ENCODE results near the gene CTRB2. TPM values are rescaled to one million over a fixed set of nuclear protein-coding genes. Genes with fewer than 3 reads are reported as not detected.
"Not testable (repeated sequence)": the region's sequence is repeated elsewhere in the genome, so short reads cannot be mapped to it uniquely, and the experiment has no call there.

CTRB2 gene
- total RNA-seq, result not detected

DNA sequence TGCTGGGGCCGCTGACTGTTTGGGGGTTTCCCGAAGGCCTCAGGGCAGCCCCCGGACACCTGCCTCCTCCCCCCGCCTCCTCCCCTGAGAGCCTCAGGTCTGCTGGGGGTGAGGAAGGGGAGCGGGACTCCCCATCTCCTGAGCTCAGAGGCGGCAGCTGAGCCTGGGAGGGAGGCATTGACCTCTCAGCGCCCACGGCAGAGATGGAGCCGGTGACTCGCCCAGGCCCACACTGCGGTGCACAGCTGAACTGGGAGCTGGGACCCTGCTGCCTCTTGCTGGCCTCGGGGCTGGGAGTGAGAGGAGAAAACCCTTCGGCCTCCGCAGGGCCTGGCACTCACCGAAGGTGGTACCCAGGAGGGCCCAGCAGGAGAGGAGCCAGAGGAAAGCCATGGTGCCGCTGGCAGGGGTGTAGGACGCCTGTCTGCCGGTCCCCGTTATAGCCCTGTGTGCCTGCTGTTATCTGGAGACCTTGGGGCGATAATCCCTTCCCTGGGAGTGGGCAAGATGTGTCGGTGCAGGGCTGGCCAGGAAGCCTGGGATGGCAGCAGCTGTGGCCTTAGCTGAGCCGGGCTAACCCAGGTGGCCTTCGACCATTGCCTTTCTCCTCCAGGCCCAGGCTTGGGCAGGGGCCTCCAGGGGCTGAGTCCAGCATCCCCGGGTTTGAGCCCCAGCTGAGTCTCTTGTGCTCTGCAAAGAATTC is at the start of gene CTRB2:
CTRB2 (minus strand) TSS at position 413 of the 703 bp plus-strand sequence; CDS start at position 393, 20 bp downstream.
- no peak for DNase-seq

DNA sequence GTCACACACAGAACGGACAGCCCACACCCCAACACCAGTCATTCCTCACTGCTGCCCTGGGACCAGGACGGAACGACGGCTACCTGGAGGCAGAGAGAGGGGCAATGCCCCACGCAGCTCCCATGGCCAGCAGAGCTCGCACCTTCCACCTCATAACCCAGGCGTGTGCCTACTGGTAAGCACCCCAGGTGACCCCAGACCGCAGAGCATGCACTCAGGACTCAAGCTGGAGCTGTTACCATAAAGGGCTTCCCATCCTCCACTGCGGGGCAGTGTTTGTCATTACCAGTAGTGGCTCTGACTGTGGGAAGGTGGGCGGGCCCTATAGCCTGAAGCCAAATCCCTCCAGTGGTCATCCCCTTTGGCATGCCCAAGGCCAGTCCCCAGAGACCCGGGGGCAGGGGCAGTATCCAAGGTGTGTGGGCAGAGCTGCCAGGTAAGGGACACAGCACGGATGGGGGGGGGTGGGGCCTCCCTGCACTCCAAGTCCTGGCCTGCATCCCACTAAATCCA is 49.2 kb upstream of the CTRB2 start:
- no peak for DNase-seq

DNA sequence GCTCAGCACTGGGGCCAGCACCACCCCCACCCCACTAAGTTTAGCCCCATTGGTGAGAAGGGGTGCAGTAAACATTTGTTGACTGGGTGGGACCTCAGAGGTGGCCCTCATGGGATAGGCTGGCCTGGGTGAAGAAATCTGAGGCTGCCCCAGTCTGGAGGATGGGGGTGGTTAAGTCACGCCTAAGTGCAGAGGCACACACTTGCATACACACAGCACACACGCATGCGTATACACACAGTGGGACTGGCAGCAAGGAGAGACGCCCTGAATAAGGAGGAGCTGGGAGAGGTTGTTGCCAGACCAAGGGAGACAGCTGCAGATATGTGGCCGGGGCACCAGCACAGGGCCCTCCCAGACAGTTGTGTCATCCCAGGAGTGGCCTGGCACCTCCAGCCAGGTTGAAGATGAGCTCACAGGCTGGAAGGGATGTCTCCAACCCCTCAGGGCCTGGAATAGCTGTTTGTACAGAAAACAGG is 47.4 kb upstream of the CTRB2 start:
- no peak for DNase-seq

DNA sequence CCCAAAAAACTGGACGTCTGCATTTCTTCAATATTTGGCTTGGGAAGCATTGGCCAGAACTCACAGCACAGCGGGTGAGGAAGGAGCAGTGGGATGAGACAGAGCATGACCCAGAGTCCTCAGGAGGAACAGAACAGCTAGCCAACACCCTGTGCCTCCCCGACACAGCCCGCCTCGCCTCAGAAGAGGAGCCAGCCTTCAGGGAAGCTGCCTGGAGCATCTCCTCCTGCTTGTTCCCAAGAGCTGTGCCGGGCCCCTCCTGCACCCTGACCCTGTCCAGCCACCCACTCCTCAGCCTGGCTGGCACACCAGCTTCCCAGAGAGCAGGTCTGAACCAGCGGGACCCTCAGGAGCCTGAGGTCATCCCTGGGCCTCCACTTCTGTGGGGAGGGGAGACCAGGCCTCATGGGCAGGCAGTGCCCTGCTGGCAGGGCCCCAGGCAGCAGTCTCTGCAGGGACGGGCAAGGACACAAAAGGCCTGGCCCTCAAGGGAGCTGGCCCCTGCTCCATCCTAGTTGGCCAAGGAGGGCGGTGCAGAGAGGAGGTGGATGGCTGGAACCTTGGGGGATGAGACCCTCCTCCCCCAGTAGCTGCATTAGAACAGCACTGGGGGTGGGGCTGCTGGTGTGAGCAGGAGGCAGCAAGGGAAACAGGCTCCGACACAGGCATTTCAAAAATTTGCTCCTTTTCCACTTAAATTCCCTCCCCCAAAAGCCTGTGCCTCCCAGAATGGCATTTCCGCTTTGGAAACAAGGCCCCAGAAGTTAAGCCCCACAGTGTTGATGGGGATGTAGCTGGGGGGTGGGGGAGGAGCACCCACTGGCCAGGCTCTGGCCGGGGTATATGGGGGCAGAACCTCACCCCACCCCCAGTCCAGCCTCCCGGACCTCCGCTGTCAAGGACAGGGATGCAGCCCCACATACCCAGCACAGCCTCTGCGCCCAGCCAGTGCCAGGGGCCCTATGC is 46.3 kb upstream of the CTRB2 start:
- no peak for DNase-seq

DNA sequence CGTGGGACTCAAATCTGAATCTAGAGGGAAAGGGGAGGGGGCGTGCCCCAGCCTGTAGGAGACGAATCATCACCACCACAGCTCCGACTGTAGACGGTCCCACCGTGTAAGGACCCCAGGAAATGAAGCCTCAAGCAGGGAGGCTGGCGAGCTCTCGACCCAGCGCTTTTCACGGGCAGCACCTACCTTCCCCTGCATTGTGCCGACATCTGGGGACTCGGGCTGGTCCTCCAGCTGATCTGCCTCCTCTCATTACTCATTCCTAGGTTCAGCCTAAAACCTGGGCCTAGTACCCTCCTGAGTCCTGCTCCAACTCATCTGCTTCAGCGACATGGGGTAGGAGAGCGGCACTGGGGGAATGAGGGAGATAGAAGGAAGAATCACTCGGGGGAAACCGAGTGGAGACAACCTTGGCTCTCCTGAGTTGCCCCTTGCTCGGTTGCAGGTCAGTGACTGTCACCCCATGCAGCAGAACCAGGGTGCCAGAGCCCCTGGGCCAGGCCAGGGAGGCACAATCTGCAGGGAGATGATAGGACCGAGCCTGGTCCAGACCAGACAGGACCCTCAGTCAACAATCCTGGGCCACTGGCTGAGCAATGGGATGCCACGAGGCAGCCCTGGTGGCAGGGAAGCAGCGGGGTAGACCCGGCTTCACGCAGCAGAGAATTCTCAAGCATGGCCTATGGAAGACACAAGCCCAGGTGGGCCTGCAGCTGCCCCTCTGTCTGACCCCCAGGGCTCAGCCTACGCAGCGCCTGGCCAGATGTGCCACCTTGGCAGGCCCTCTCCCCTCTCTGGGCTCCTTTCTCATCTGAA is 45.3 kb upstream of the CTRB2 start:
- DNase-seq, result no peak

DNA sequence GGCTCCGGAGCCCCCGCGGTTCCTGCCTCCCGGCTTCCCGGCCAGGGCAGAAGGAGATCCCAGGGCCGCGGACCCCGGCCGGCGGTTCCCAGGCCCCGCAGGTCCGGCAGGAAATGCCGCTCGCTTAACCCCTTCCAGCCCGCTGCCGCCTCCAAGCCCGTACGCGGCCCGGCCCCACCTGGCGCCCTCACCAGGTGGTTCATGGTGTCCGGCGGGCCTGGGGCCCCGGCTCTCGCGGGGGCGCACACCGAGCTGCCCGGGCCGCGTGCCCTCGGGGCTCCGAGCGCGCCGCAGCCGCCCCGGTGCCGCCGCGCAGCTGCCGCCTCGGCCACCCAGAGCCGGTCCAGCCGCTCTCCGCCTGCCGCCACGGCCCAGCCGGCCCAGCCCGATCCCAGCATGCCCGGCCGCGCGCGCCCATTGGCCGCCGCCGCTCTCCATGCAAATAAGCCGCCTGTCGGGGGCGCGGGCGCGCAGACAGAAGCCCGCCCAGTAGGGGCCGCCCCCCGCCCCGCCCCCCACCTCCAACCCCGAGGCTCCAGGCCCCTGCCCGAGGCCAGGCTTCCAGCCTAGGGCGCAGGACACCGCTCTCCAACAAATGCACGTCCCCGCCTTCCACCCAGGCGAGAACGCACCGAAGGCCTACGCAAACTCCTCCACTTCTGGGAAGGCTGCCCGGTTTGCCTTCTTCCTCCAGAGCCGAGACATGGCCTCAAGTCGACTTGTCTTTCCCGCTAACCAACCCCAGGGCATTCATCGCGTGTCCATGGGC is 44.5 kb upstream of the CTRB2 start, which contains the start of gene BCAR1:
BCAR1 (minus strand) TSS at position 345 of the 769 bp plus-strand sequence; CDS start at position 203, 142 bp downstream.
- DNase-seq, result no peak

DNA sequence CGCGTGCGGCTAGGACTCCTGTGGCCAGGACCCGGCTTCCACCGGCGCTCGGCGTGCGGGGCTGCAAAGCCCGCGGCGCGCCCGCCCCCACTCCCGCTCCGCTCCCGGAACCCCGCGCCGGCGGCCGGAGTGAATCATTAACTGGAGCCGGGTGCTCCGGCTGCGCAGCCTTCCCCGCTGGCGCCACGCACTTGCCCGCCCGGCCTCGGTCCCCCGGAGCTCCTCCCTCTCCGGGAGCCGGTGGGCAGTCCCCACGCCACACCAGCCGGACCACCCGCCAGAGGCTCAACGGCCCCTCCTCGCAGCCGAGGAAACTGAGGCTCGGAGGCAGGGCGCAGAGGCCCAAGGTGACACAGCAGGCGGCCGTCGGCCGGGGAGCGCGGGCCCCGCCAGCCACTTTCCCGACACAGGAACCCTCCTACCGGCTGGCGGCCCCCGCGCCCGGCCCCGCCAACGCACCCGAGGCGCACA is 43.9 kb upstream of the CTRB2 start:
- DNase-seq, result no peak

DNA sequence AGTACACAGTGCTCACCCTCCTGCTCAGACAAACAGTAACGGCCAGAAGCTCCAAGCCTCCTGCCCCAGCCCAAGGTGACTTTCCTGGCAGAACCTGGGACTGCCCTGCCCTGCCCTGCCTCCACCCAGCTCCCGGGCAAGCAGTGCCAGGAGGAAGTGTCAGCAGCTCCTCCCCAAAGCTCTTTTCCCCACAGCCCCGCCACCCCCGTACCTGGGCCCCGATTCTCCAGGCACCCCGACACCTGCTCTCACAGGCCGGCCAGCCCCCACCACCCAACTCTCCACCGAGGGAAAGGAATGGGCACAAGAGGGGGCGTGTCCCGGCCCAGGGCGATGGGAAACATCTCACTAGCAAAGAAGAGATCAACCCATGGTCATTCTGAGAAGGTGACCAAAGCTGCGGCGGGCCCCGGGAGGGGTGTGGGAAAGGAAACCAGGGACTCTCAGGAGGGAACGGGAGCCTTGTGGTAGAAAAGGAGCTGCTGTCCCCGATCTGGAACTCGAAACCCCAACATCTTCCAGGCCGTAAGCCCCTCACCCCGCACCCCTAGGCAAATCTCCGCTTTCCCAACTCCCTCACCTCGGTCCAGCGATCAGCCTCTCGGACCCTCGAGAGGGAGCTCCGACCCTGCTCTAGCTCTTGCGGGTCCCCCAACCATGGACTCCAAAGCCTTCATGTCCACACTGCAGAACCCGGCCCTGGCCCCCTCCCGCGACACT is 43.3 kb upstream of the CTRB2 start:
- DNase-seq, result no peak

DNA sequence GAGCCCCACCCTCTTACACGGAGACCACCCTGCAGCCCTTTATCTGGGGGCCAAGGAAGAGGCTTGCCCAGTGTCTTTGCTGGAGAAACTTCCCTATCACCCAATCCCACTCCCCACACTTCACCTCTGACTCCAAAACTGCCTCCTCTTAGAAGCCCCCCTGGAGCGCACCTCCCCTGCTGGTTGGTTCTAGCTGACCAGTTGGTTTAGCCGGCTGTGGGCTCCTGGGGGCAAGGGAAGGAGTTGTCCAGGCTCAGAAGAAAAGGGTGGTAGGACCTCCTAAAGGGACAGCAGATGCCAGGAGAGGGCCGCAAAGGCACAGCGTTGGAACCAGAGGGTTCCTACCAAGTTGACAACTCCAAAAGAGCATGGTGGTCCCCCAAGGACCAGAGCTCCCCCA is 42.5 kb upstream of the CTRB2 start:
- no peak for DNase-seq

DNA sequence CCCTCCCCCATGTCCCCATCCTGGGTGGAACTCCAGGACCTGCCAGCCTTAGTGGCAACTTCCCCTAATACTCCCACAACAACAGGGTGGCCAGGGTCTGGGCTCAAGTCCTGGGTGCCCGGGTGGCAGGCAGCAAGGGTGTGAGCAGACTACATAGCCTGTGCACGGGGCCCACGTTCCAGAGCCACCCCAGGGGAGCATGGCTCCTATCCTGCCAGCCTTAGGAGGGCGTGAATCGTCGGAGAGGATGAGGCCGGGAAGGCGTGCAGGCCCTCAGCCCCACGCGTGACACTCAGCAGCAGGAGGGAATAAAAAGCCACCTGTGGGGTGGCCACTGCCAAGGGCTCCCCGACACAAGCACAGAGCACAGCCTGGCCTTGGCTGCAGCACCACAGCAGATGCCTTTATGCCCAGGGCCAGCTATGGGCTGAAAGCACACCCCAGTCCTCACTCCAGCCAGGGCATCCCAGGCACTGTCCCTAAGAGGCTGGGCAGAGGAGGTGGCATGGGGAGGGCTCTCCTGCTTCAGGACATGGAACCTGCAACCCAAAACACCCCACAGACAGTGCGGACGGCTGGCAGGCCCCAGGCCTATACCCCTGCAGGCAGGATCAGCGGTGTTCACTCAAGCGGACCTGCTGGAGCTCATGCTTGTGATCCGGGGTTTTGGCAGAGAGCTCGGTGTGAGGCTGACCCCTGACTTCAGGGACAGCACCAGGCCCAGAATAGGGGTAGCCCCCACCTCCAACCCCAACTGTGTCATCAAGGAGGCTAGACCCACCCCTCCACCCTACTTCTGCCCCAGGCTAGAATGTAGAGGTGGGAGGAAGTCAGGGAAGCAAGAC is 41.8 kb upstream of the CTRB2 start:
- DNase-seq, result no peak

DNA sequence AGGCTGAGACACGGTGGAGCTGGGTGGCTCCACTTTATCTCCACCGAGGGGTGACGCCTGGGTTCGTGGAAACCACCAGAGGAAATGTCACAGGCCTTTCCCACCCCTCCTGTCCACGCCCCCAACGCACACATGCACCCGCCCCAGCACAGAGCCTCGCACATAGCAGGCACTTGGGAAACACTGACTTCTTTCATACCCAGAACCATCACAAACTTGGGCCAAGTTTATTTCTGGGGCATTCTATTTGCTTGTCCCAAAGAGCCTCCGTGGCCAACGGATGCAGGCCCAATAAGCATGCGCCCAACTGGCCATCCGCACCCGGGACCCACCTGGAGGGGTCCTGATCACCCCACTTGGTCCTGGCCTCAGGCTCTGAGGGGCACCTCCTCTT is 41.2 kb upstream of the CTRB2 start:
- no peak for DNase-seq

DNA sequence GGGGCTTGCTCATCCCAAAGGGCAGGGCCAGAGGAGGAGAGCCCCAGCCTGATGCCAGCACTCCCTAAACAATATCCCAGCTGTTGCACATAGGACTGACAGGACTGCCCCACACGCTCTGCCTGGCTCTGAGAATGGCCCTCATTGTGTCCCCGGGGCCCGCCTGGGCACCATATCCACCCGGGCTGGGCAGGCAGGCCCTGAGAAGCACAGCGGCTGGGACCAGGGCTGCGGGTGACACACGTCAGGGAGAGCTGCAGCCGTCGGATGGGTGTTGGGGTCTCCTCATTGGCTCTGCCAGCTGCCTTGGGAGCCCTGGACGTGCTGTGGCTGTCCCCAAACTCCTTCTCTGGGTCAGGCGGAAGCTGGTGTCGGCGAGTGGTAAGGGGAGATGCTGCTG is 40.3 kb upstream of the CTRB2 start:
- DNase-seq, result no peak

DNA sequence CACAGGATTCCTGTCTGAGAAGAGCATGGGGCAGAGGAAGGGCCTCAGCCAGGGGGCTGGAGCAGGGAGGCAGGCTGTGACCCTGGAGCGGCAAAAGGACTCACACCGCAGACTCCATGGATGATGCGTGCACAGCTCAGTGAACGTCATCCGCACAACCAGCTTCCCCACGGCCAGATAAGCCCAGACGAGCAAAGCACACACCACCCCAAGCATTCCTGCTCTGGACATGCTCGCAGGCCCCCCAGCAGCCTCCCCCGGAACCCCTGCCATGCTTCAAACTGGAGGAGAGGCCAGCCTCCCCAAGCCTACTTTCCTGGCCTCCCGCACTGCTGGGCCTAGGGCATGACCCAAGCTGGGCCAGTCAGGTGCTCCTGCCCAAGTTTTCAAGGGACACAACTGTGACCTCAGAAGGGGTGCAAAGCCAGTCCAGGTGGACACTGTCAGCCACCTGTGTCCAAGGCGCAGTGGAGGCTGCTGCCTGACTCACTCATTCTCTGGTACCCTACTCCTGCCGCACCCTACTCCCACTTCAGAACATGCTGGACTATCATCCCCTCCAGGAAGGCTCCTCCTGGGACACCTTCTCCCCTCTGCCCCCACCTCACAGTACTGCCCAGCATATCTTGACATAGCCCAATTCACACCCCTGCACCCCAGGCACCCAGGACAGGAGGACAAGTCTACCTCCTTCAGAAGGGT is 39.7 kb upstream of the CTRB2 start:
- no peak for DNase-seq

DNA sequence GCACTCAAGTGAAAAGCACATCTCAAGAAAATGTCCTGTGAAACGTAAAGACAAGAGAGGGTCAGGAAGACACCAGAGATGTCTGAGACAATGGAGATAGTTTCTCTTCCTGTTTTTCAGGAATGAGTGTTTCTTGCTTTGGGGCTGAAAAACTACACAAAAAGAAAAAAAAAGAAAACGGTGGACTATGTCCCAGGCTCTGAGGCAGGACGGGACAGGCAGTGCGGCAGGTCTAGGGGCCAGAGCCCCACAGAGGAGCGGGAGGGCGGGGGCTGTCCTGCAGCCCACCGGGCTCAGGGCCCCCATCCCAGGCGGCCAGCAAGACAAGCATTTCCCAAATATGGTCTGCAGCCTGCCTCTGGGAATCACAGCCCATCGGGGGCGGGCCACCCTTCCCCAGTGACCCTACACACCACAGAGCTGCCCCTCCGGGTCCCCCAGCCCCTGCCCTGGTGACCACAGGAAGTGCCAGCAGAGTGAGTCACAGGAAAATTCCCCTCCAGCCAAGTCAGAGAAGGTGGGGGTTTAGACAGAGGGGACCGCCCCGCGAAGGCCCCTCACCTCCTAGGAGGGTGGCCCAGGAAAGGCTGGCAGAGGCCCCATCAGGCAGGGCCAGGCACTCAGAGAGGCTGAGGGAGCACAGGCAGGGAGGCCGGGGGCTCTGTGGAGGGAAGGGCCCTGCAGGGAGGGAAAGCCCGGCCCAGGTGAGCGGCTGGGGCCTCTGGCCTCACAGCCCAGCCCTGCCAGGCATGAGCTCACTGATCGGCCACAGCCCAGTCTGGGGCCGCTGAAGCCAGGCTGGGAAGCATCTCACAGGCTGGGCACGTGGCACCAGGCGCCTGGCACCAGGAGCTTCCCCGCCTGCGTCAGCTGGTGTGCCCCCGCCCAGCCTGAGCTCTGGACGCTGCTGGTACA is 38.1 kb upstream of the CTRB2 start:
- no peak for DNase-seq

DNA sequence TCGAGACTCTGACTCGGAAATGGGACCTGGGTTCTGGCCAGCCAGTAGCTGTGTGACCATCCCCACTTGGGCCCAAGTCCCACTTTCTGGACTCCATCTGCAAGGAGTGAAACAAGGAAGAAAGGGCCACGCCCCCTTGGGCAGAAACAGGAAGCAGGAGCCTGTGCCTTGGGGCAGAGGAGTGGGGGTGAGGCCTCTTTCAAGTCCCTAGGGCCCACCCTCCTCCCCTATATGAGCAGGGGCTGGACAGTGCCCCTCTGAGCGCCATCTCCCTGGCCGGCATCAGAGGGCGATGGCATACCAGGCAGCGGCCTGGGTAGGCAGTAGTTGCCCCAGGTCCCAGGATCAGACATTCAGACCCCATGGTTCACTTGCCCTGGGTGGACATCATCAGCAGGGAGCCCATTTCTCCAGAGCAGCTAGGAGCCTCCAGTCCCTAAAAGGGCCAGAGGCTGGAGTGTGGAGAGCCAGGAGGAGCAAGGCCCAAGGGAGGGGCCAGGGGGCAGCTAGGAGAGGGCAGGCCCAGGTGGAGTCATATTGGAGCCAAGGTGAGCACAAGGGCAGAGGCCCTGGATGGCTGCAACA is 37.4 kb upstream of the CTRB2 start:
- DNase-seq, result no peak

DNA sequence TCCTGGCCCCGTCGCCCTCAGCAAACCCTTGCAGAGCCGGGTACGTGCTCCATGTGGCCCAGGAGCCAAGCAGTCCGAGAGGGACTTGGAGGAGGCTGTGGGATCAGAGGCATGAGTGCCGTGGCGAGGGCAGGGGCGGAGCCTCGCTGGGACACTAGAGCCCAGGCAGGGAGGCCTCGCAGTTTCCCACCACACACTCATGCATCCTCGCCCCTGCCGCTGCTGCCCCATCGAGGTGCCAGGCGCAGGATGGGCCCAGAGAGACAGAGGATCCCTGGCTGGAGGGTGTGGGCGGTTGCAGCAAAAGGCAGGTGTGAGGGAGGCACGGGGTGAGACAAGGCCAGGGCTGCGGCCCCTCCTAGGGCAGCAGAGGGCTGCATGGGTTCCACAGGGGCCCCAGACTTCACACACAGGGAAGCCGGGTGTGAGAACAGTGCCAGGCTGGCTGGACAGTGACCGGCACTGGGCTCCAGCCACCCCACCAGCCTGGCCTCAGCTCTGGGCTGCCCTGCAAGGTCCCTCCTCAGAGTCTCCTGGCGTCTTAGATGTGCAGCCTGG is 36.8 kb upstream of the CTRB2 start:
- DNase-seq, result no peak

DNA sequence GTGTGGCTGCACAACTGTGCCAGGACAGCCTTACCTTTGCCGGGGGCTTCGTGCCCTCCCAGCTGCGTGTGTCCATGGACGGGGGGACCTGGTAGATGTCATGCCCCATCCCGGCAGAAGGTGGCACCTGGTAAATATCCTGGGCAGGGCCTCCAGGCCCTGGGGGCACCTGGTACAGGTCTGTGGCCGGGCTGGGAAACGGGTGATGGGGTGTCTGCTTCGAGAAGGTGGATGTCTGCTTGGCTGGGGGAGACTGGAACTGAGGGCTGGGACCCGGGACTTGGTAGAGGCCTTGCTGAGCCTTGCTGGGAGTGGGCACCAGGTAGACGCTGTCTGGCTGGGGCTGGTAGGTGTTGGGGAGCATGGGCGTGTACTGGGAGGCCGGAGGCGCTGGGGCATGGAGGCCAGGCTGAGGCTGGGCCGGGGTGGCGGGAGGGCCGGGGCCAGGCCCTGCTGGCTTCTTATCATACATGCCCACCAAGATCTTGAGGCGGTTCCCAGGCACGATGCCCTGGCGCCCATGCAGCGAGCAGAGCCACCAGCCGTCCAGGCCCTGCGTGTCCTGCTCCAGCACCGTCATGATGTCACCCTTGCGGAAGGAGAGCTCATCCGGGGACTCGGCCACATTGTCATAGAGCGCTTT is 35.6 kb upstream of the CTRB2 start:
- not testable (repeated sequence) for DNase-seq

All from effector CD4-positive, alpha-beta T cell (primary cell).